NCI-H446 (cell line): Measurements from ENCODE around the gene SMOC1.

Experiments
- DNase-seq, 2 experiments: peaks; one replicate each; lab custom pipeline; 2025; lab: John Stamatoyannopoulos, UW

The SMOC1 gene

GRCh38 chr14:69863083-69863482, 16.1 kb upstream of the SMOC1 start:
- DNase-seq: no peak

DNA sequence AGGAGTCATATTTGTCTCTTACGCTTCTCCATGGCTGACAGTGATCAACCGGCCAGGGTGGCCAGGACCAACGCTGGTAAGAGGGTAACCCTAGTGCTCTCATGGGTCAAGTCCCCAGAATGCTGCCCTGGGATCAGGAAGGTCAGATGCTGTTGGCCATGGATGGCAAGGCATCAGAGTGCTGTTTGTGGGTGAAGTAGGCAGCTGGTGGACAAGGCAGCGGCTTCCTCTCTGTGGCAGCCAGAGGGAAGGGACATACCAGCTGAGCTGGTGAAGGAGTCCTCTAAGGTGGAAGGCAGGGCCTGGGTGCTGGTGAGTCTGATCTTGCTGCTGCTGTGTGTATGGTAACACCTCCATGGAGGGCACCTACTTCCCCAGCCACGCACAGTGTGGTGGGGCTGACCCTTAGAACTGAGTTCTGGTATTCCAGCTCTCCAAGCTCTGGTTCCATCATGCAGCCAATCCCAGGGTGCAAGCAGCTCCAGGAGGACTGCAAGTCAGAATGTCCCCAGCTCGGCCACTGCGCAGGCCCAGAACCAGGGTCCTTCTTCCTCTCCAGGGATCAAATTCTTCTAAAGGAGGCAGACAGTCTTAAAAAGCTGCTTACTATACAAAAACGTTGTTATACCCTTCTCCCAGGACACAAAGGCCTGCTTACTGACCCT, 13.4 kb upstream of the SMOC1 start:
- no peak for DNase-seq

GRCh38 chr14:69868363-69868963, 10.8 kb upstream of the SMOC1 start:
- DNase-seq: no peak

DNA sequence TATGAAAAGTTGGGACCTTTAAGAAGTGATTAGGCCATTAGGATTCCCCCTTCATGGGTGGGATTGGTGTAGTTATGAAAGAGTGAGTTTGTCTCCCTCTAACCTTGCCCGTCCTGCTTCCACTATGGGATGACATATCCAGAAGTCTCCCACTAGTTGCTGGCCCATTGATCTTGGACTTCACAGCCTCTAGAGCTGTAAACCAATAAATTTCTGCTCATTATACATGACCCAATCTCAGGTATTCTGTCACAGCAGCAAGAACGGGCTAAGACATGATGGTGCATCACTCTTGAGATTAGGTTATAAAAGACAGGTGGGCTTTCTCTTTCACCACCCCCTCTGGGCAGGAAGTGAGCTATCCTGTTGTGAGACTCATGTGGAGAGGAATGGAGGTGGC, 8.6 kb upstream of the SMOC1 start:
- DNase-seq: no peak

DNA sequence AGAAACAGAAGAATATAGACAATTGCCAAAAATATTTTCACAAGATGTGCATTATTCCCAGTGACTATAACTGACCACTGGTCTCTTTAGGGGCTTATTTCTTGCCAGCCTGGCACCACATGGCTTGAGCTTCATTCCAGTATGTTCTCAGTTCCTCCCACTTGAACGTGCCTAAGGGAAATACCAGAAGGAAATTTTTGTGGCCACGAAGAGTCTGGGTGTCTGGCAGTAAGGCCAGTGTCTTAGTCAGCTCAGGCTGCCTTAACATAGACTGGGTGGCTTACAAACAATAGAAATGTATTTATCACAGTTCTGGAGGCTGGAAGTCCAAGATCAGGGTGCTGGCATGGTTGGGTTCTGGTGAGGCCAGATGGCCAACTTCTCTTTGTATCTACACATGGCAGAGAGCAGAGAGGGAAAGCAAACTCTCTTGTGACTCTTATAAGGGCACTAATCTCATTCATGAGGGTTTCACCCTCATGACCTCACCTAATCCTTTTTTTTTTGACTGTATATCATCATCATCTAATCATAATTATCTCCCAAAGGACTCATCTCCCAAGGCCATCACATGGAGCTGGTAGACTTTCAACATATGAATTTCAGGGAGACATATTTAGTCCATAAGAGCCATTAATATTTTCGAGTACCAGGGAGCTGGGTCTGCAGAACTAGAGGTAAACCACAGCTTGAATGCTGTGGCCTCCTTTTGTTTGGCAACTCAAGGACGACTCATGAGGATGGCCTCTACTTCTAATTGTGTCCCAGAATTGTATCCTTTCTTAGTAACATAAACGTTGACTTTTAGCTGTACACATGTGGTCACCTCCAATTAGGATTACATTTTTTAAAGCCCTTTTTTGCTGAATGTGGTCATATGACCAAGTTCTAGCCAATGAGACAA, 5.1 kb upstream of the SMOC1 start:
- no peak for DNase-seq

GRCh38 chr14:69876221-69876847, 2.9 kb upstream of the SMOC1 start:
- peak in 1 of 2 experiments; percentile 27 for DNase-seq

GRCh38 chr14:69876848-69877306, 2.3 kb upstream of the SMOC1 start:
- DNase-seq: no peak

- DNase-seq: peak in 1 of 2 experiments; percentile 55
Measured at GRCh38 chr14:69877492-69877891, 1.7 kb upstream of the SMOC1 start.

- DNase-seq: no peak
Measured at GRCh38 chr14:69878251-69878650, 965 bp upstream of the SMOC1 start.

DNA sequence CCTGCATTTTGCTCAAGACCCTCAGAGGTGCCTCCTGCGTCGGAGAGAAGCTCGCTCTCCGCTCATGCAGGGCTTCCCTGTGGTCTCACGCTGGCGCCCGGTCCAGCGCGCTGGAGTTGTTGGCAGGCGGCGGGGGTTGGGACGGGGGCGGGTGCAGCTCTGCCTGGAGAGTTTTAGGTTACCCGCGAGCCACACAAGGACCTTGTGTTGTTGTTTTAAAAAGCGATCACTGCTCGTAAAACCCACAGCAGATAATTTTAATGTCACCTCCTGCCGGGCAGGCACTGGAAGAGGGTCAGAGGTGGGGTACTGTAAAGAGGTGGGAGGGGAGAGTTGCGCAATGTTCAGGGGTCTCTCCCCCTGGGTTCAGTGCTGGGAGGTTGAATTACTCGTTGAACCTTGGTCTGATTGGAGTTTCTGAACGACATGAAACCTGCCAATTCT, 850 bp downstream of the SMOC1 start:
- DNase-seq: peak; percentile 15 to 54

DNA sequence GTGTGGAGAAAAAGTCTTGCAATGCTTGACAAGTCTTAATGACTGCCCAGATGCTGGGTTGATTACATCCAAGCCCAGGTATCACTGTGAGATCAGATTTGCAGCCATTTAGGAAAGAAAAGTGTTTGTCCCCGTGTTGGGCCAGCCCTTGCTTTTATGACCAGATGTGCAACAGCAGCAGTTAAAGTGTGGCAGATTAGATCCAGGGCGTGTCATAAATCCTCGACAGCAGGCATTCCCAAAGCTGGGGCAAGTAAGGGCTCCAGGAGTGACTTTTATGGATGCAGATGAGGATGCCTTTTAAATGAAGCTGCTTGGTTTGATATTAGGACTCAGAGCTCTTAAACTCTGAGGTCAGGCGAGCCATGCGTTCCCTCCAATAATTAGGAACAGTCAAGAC, 1.7 kb downstream of the SMOC1 start:
- DNase-seq: no peak

GRCh38 chr14:69882116-69882864, 3.1 kb downstream of the SMOC1 start:
- DNase-seq: no peak

- no peak for DNase-seq
Measured at GRCh38 chr14:69882915-69883314, 3.7 kb downstream of the SMOC1 start.

DNA sequence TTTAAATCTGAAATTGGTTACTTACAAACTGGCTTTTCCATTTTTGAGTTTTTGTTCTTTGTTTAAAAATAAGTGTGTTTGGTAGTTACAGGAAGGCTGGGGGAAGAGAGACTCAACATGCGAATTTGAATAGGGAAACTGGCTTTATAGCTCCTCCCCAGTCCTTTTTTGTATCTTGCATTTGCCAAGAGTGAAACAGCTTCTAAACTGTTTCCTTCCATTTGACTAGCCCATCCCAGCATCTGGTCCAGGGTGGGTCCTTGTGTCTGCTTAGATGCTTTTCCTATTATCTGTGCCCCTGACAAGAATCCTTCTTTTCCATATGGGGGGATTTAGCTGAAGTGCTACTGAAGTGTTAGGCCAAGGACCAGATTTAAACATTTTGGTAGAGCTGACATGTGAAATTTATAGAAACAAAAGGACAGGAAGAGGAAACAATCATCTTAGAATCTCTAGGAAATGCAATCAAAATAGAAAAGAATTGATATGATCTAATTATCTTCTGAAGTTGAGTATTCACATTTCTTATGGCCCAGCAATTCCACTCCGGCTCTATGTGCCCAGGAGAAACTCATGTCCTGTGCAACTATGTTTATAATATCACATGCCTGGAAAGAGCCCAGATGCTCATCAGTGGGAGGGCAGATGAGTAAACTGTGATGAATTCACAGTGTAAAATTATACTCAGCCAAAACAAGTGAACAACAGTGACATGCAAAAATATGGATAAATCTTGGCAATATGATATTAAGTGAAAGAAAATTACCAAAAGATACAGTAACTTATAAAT, 7.4 kb downstream of the SMOC1 start:
- peak in 1 of 2 experiments; percentile 52 for DNase-seq

GRCh38 chr14:69887740-69888657, 8.8 kb downstream of the SMOC1 start:
- DNase-seq: no peak

GRCh38 chr14:69891422-69891821, 12.2 kb downstream of the SMOC1 start:
- DNase-seq: no peak

DNA sequence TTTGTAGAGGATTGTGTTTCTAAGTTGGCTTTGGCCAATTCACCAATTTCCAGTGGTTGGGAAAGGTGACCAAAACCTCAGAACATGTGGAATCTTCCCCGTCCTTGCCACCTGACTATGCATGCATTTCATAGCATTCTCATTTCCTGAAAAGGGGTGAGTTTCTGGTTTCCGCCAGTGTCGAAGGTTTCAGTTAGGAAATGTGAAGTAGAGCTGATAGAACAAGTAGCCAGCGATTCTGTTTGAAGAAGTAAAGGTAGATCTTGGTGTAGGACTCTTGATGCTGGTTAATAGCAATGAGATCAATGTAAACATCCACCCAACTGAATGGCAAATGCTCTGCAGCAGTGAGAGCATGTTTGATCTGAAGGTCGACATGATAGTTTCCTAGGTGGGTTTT, 15.9 kb downstream of the SMOC1 start:
- DNase-seq: no peak

GRCh38 chr14:69896080-69896479, 16.9 kb downstream of the SMOC1 start:
- DNase-seq: no peak

DNA sequence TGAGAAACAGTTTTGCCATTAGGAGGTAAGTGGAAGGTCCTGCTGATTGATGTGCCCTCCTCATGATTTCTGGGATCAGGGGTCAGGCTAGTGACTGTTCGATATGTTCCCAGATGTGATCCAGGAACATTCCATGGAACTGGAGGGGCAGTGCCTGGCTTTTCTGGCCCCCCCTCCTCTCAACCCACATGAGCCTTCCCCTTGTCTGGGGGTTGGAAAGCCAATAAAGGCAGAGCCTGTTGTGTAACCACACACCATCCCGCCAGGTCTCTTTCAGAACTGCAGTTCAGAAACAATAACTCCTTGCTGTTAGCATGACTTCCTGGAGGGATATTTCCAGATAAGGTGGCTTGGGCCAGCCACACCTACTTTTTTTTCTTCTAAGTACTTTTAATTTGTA, 17.8 kb downstream of the SMOC1 start:
- no peak for DNase-seq

GRCh38 chr14:69900603-69901002, 21.4 kb downstream of the SMOC1 start:
- DNase-seq: no peak
